Dermis blood vessel endothelial cell (primary cell): Measurements from ENCODE around the gene IFITM2. TPM values are rescaled to one million over a fixed set of nuclear protein-coding genes. Genes with fewer than 3 reads are reported as not detected.
A peak's percentile ranks its signal among the peaks of the same experiment; 100 is the strongest.
"Not testable (repeated sequence)": the region's sequence is repeated elsewhere in the genome, so short reads cannot be mapped to it uniquely, and the experiment has no call there.

Source experiments
- DNase-seq: peaks from one replicate; pipeline ENCODE4 v3.0.0; 2010
- total RNA-seq: library from RNA; depleted of rRNA; stranded (reverse); fragments of >200 nt; gene quantifications from 2 replicates; pipeline ENCODE4 v1.2.3, GENCODE V29; 2014

IFITM2 gene
- total RNA-seq, 1 donor from 2014 or later = 69.8 TPM

DNA sequence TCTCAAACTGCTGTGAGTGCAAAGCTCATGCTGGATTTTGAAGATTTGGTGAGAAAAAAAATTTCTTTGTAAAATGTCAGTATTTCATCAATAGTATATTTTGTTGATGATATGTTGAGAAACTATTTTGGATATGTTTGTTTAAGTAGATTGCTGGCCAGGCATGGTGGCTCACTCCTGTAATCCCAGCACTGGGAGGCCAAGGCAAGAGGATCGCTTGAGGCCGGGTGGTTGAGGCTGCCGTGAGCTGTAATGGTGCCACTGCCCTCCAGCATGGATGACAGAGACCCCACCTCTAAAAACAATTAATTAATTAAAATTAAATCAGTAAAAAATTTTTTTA lies 19.9 kb downstream of the IFITM2 start:
- DNase-seq = no peak

DNA sequence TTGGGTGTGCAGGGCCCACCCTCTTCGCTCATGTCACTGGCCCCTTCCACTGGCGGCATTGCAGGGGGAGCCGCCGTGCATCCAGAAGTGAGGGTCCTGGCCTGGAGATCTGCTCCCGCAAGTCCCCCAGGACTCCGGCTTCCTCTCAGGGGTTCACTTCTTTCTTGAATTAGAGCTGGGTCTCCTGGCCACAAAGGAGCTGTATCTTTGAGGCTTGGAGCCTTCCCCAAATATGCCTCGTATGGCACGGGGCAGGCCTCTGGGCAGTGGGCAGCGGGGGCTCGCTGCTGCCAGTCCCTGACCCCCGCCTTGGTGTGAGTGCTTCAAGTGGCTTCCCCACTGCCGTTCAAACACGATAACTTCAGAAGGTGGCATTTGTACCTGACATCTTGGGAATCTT lies 20.4 kb downstream of the IFITM2 start:
- no peak for DNase-seq

DNA sequence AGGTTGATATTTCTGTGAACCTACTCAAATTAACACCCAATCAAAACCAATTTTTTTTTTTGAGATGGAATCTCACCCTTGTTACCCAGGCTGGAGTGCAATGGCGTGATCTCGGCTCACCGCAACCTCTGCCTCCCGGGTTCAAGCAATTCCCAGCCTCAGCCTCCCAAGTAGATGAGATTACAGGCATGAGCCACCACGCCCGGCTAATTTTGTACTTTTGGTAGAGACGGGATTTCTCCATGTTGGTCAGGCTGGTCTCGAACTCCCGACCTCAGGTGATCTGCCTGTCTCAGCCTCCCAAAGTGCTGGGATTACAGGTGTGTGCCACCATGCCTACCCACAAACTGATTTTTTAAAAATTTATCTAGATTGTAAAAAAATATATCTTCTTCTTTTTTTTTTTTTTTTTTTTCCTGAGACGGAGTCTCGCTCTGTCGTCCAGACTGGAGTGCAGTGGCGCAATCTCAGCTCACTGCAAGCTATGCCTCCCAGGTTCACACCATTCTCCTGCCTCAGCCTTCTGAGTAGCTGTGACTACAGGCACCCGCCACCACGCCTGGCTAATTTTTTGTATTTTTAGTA lies 21.0 kb downstream of the IFITM2 start:
- DNase-seq = not testable (repeated sequence)

DNA sequence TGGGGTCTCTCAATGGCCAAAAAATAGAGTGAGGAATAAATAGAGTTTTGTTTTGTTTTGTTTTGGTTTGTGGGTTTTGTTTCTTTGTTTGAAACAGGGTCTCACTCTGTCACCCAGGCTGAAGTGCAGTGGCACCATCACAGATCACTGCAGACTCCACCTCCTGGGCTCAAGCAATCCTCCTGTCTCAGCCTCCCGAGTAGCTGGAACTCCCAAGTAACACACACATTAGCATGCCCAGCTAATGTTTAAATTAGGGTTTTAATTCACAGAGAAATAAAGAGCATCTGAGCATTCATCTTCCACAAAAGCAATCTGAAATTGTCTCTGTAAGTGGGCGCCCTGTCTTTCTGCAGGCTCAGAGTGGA lies 22.3 kb downstream of the IFITM2 start:
- no peak for DNase-seq

DNA sequence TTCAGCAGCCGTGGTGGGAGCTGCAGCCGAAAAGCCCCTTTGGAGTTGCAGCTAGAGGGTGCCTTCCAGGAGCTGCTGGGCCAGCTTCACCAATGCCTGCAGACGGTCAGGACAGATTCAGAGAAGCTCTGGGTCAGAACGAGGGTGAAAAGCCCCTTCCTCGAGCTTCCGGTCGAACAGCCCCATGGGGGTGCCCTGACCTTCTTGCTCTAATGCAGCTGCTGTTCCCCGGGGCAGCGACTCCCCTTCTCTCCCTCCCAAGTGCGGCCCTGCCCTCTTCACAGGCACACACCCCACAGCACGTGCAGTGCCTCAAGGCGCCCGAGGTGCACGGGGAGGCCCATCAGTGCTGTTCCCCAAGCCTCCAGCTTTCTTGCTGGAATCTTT lies 22.7 kb downstream of the IFITM2 start:
- DNase-seq = no peak

DNA sequence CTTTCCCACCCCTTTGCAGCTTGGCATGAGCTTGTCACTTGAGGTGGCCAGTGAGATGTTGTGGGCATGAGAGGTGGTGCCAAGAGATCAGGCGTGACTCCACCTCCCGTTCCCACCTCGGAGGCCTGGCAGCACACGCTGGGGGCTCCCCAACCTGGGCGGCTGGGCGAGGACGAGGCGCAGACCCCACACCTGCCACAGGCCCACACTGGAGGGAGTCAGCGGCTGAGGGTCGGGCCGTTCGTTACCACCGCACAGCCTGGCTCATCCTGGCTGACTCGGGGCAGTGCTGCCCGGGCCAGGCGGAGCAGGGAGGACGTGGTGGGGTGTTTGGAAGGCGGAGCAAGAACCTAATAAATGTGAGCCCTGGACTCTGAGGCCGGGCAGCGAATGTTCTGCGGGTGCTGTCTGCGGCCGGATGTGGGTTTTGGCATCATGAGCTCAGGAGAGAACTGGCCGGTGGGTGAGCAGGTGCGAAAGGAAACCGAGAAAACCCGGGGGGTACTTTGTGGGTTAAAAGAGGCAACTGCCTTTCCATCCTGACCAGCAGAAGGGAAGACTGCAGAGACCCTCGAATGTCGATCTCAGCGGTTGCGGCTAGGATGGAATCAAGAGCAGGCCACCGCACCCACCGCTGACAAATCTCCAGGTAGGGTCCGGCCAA lies 23.2 kb downstream of the IFITM2 start:
- no peak for DNase-seq

DNA sequence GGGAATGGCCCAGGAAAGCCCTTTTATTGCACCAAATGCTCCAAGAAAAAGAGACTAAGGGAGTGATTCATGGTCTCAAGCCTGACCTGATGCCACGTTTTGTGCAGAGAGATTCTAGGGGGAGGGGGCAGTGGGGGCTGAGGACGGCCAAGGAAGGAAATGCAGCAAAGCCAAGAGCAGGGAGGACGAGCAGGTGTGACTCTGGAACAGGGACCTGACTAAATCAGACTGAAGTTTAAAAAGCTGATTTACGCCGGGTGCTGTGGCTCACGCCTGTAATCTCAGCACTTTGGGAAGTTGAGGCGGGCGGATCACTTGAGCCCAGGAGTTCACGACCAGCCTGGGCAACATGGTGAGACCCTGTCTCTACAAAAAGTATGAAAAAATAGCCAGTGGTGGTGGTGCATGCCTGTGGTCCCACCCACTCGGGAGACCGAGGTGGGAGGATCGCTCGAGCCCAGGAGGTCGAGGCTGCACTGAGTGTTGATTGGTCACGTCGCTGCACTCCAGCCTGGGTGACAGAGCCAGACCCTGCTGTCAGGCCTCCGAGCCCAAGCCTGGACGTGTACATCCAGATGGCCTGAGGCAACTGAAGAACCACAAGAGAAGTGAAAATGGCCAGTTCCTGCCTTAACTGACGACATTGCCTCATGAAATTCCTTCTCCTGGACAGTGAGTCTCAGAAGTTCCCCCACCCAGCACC lies 23.9 kb downstream of the IFITM2 start:
- DNase-seq = no peak

DNA sequence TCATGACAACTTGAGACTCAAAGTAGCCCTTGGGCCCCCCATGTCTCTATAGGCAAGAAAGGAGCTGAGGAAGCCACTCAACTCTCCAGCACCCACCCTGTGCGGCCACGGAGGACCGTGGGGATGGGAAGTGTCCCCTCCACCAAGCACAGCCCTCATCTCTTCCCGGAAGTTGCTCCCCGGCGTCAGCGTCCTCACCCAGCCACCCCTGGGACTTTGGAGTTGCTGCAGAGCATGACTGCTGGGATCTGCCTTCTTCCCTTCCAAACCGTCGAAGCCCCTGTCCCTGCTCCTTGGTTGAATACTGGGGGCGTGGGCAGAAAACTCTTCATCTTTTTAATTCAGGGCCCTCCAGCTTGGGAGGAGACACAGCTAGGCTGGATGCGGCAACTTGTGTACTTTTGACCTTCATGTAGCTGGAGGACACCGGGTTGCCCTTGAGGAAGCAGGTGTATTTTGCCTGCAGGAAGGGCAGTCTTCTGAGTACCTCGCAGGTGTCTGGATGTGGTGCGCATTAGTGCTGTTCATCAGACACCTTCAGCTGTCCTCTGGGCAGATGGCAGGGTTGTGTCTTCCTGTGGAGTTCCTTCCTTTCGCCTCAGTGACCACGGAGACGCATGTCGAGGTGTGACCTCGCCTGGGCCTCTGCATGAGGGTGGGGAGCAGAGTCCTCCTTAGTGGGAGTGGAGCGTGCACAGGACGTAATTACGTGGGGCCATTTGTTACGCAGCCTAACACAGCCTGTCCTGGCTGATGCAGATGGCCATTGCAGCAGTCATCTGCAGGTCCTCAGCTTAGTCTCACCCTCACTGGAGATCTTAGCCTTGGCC lies 25.2 kb downstream of the IFITM2 start:
- DNase-seq = no peak

DNA sequence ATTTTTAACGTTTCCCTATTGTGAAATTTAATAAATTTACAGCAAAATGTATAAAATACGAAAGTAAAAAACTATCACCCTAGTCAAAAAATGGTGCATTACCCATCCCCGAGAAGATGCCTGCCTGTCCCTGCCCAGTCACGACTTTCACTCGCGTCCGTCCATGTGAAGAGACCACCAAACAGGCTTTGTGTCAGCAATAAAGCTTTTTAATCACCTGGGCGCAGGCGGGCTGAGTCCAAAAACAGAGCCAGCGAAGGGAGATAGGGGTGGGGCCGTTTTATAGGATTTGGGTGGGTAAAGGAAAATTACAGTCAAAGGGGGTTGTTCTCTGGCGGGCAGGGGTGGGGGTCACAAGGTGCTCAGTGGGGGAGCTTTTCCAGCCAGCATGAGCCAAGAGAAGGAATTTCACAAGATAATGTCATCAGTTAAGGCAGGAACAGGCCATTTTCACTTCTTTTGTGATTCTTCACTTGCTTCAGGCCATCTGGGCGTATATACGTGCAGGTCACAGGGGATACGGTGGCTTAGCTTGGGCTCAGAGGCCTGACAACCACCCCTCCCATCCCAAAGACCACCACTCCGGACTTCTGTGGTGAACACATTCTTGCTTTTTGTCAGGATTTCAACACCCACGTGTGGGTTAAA lies 26.1 kb downstream of the IFITM2 start:
- not testable (repeated sequence) for DNase-seq

DNA sequence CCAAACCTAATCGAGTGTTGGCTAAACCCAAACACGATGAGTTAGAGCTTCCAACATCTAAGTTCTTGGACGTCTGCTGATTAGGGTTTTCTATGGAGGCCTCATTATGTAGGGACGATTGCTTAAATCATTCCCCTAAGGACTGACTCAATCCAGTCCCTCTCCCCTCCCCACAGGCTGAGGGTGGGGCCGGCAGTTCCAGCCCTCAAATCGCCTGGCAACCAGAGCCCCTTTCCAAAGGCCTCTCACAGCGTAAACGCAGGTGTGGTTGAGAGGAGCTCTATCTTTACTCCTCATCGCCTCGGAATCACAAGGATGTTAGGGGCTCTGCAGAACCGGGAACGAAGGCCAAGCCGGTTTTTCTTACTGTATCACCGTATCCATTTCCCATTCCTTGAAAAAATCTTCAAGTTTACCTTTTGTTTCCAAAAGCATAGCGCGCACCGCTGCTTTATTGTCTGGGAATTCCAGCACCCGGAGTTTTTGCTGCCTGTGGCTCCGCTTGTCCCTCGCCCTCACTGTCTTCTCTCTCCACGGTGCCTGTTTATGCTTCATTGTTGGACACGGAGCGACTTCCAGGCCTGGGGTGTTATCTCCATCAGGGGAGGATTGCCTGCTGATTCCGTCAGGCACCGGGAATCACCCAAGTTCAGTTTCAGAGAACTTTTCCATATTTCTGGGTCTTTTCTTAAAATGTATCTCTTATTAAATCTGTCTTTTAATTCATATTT lies 26.8 kb downstream of the IFITM2 start:
- no peak for DNase-seq

DNA sequence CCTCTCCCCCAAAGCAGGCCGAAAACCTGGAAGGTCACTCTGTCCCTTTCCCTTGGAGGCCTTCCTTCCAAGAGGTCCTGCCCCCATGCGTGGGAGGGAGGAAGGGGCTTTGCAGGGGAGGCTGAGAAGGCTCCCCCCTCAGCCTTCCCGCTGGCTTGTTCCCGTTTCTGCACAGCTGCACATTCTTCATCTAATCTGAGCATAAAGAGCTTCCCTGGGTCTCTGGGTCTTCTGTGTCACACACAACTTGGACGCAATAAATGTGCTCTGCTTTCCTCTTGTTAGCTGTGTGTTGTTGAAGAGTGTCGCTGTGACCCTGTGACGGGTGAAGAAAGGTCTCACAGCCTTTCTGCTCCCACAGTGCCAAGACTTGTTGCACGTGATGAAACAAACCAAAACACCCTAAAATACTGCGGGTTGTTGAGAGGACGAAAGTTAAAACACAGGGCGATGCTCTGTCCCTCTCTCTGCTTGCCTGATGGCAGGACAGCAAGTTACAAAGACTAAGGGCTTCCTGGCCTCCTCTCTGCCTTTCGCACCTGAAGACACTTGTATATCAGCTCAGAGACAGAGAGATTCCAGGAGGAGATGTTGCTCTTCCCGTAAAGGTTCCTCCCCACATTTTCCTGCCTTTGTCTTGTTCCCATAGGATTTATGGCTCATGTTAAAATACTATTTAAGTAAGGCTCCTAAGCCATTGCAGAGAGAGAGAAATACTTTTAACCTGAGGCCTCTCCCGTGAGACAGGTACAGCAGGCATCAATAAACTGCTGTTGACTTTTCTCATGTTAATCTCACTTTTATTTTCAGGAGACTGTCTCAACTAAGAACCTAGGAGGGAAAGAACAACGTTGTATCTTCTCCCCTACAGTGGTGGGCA lies 28.4 kb downstream of the IFITM2 start:
- DNase-seq = peak; percentile 32

DNA sequence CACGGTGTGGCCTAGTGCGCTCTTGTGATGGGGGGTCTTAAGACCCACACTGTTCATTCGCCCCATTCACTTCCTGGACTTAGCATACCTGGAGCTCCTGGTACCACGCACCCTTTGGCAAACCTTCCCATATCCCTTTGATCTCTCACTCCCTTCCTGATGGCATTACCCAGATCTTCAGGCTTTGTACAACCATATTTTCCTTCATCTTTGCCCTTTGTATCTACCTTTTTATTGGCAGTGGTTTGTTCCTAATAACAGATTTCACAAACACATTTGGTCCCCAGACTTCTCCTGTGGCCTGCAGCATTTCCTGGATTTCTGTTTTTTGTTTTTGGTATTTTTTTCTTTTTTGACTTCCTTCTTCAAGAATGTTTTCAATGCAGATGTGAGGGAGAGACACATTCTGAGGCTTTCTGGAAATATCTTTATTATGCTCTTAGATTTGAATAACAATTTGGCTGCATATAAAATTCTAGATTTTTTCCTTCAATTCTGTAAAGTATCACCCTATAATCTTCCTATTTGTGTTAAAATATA lies 29.1 kb downstream of the IFITM2 start:
- DNase-seq = no peak

DNA sequence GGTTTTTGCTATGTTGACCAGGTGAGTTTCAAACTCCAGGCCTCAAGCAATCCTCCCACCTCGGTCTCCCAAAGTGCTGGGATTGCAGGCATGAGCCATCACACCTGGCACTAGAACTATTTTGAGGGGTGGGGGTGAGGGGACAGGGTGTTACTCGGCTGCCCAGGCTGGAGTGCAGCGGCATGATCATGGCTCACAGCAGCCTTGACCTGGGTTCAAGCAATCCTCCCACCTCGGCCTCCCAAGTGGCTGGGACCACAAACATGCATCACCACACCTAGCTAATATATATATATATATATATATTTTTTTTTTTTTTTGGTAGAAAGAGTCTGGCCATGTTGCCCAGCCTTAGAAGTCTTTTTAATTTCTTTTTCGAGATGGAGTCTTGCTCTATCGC lies 30.1 kb downstream of the IFITM2 start:
- DNase-seq = no peak

DNA sequence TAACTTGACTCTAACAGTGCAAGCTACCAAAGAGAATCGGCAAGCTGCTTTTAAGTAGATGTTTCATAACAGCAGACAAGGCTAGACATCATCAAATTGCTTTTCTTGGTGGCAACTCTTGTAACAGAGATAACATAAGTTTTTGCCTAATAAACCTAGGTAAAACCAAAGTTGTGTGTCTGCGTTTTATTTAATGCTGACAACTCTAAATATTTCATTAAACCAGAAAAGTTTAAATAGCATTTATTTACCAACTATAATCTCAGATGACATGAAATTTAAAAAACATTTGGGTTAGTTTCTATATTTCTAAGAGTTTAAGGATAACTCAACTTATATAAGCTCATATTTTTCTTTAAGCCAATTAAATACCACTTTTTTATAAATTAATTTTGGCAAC lies 32.3 kb downstream of the IFITM2 start:
- DNase-seq = no peak

DNA sequence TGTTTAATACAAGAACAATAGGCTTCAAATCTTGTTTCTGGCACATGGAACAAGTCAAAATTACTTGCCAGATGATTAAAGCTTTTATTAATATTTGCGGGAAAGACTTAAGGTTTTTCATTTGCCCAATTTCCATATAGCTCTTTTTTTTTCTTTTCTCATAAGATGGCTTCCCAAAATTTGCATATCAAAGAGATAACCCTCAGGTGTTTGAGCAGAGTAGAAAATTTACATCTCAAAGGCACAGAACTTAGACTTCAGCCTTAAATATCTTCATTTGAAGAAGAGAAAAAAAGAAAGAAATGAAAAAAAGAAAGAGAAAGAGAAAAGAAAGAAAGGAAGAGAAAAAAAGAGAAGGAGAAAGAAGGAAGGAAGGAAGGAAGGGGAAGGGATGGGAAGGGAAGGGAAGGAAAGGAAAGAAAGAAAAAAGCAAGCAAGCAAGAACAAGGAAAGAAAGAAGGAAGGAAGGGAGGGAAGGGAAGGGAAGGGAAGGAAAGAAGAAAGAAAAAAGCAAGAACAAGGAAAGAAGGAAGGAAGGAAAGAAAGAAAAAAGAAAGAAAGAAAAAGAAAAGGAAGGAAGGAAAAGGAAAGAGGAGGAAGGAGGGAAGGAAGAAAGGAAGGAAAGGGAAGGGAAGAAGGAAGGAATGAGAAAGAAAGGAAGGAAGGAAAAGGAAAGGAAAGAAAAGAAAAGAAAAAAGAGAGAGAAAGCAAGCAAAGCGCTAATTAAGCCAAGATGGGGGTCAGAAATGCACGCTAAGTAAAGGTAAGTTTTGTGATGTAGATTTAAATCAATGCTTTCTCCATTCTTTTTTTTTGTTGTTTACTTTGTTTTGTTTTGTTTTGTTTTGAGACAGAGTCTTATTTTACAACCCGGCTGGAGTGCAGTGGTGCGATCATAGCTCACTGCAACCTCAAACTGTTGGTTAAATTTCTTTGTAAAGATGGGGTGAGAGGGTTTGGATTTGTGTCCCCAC lies 33.2 kb downstream of the IFITM2 start:
- DNase-seq = no peak

DNA sequence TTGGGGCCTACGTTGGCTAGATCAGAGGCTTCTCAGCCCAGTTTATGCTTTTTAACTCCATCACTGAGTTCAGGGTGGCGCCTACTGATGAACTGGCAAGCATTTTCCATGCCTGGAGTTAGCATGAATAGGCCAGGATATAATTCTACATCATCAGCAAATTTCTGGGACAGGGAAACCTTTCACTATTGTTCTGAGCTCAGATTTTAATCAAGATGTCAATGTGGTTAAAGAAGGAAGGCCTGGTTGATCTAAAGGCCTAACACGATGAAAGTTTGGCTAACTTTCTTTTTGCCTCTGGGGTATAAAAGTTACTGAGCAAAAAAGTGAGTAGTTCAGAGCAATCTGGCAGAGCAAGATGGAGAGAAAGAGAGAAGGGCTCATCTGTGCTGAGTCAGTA lies 34.7 kb downstream of the IFITM2 start:
- no peak for DNase-seq

DNA sequence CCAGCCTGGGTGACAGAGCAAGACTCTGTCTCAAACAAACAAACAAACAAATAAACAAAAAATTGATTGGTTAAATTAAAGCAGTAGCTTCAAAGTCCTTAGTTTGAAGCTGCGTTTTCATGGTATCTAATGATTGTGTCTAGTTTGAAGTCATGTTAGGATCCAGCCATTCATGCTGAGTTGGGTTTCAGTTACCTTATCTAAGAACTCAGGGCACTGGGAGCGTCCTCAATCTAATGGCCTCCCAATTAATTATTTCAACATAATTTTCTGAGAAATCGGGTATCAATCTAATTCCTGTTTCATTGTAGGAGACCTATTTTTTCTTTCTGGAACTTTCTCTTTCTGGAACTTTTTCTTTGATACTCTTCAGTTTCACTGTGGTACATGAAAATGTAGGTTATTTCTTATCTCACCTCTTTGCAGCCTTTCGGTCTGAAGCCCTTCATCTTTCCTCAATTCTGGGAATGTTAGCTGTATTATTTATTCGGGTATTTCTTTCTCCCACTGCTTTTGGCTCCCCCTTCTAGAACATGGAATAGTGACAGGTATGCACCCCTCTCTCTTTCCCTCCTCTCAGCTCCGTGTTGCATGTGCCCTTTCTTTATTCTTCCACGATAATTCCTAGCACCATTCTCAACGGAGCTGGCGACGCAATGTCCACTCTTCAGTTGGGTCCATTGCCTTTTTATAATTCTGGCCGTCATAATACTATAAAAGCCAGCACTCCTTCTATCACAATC lies 37.4 kb downstream of the IFITM2 start:
- no peak for DNase-seq

DNA sequence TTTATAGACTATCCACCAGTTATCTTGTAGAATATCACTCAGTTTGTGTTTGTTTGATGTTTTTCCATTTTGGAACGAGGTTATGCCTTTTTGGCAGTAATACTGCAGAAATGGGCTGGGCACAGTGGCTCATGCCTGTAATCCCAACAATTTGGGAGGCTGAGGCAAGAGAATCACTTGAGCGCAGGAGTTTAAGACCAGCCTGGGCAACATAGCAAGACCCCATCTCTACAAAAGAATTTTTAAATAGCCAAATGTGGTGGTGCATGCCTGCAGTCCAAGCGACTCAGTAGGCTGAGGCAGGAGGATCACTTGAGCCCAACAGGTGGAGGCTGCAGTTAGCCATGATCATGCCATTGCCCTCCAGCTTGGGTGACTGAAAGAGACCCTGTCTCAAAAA lies 38.9 kb downstream of the IFITM2 start:
- DNase-seq = no peak
